GM18858 (cell line): ENCODE measurements around the gene CHMP2A.
A peak's percentile ranks its signal among the peaks of the same experiment; 100 is the strongest.

Source experiments
- ATAC-seq: cut with Tn5 transposase; IDR thresholded peaks from one replicate; pipeline ENCODE4 v1.9.1; 2021; ENCODE audit not compliant: unreplicated experiment

Gene CHMP2A

GRCh38 chr19:58570770-58571574 is 16.1 kb upstream of the CHMP2A start:
- no peak for ATAC-seq

DNA sequence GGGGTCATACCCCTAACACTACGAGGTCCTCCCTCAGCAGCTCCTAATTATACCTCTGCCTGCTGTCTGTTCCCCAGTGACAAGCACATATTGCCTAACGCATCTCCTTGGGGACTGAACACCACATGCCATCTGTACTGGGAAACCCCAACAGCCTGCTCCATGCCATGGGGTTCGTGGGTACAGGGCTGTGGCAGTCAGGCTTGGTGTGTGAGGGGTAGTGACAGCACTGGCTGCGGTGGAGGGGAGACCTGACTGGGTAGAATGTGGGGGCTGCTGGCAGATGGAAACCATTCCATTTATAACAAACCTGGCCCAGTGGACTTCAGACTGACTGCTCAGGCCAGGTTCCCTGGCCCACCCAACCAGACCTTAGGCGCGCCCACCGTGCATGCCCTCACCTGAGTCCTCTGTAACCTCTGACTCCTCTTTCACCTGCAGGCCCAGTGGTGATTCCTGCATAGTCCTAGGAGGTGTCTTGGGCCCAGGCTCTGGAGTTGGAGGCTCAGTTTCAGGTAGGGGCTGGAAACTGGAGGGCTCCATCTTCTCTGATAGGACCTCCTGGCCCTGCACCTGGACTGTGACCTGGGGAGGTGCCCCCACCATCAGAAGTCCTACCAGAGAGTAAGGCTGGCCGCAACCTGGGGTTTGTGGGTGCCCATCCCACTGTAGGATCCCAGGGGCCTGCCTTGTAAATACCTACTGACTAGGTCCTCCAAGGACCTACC is 15.2 kb upstream of the CHMP2A start:
- no peak for ATAC-seq

DNA sequence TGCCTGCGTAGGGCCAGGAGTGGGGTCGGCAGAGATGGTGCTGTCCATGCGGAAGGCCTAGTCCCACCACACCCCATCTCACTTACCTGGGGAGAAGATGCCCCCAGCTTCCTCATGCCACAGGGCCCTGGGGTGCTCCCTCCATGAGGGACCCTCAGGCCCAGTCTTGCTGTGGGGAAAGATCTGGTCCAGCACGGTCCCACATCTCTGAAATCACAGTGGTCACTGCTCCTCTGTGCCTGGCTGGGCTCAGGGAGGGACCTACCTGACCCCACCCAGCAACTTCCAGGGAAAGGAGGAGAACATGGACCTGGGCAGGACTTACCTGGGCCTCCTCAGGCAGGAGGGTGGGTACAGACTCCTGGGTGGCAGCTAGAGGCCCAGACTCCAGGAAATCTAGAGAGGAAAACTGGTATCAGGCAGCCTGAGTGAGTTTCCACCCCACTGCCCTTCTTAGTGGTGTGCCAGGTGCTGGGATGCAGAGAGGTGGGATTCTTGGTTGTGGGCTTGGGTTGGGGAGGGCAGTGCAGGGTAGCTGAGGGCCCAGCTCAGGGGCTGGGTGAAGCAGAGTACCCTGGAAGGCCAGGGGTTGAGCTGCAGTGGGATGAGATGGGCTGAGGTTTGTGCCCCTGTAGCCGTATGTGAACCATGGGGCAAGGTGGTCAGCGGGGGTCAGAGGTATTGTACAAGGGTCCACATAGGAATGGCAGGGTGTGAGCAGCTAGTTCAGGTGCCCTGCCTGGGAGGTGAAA is 14.5 kb upstream of the CHMP2A start:
- no peak for ATAC-seq

GRCh38 chr19:58568453-58569130 is 13.7 kb upstream of the CHMP2A start:
- ATAC-seq, result no peak

DNA sequence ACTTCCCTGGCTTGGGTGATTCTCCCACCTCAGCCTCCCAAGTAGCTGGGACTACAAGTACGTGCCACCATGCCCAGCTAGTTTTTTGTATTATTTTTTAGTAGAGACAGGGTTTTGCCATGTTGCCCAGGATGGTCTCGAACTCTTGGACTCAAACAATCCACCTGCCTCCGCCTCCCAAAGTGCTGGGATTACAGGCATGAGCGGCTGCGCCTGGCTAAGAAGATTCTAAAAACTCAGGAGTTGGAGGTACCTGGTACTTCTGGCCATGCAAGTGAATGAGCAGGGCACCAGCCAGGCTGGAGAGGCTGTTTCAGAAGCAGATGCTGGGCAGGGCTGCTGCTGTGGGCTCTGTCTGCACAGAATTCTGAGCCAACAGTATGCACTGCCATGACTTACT is 12.1 kb upstream of the CHMP2A start:
- ATAC-seq, result no peak

DNA sequence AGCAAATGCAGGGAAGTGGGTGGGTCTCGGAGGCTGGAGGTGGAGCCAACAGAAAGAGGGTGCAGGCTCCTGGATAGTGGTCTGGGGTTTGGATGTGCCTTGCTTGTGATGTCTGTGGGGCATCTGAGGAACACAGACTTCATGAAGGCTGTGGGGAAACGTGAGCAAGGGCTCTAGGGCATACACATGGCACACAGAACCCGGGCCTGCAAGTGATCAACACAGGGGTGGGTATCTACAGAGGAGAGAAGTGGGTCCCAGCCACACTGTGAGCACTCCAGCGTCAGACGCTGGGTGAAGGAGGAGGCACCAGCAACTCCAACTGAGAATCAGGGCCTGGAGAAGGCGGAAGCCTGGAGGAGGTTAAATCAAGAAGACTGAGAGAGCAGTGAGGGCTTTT is 8.9 kb upstream of the CHMP2A start:
- ATAC-seq, result no peak

GRCh38 chr19:58563034-58563573 is 8.2 kb upstream of the CHMP2A start:
- ATAC-seq, result no peak

DNA sequence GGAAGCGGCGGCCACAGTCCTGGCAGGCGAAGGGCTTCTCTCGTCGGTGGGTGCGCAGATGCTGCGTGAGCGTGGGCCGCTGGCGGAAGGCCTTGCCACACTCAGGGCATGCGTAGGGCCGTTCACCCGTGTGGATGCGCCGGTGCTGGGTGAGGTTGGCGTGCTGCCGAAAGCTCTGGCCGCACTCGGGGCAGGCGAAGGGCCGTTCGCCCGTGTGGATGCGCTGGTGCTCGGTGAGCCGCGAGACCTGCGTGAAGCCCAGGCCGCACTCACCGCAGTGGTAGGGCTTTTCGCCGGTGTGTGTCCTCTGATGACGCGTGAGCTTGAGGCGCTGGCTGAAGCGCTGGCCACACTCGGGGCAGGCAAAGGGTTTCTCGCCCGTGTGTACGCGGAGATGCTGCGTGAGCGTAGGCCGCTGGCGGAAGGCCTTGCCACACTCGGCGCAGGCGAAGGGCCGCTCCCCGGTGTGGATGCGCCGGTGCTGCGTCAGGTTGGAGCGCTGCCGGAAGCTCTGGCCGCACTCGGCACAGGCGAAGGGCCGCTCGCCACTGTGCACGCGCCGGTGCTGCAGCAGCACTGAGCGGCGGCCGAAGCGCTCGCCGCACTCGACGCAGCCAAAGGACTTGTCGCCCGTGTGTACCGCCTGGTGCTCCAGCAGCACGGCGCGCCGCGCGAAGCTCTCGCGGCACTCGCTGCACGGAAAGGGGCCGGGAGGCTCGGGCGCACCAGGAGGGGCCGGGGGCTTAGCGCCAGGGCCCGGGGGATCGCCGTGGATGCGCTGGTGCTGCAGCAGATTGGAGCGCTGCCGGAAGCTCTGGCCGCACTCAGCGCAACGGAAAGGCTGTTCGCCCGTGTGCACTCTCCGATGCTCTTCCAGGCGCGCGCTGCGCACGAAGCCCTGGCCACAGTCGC is 7.5 kb upstream of the CHMP2A start:
- ATAC-seq, result no peak

DNA sequence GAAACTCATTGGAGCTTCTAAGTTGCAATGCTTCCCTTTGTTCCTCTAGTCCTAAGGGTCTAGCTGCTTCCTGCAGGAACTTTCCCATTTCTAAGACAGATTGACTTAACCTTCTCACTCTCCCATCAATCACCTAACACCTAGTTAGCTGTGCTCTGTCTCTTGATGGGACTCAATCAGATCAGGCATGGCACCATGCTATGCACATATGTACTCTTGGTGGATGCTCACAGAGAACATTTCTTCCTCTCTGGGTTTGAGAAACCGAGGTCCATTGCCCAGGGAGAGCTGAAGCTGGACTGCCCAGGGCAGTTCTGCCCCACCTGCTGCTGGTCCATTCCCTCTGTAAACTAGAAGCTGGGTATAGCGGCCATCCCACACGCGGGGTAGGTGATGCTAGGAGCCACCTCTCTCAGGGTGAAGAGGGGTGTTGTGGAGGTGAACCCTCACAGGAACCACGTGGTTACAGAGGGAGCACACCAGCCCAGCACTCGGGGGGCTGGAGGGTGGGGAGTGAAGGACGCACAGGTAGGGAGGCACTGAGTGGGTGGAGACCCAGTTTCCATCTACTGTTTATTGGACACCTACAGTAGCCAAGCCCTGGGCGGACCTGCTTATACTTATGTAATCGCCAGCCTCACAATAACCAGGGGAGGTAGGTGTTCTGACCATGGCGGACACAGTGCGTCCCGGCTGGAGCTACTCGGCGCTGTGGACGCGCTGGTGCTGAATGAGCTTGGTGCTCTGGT is 6.6 kb upstream of the CHMP2A start:
- no peak for ATAC-seq

DNA sequence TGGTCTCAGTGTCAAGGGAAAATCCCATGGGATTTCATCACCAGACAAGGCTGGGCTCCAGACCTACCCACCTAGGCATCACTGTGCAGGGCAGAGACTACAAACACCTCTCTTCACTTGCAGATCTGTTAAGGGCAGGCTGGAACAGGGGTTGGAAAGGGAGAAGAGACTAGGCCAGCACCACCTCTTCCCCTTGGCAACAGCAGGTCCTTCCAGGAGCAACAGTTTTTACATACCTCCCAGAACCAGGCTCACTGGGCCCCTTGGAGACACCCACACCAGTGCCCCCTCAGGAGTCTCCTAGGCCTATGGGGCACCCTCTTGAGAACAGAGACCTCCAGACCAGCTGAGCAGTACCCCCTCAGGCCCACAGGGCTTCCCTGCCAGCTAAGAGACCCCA is 6.0 kb upstream of the CHMP2A start:
- ATAC-seq, result no peak

GRCh38 chr19:58560007-58560887 is 5.3 kb upstream of the CHMP2A start:
- ATAC-seq, result no peak

GRCh38 chr19:58559275-58560006 is 4.5 kb upstream of the CHMP2A start:
- ATAC-seq, result no peak

GRCh38 chr19:58558623-58559274 is 3.8 kb upstream of the CHMP2A start:
- peak; percentile 39 for ATAC-seq

- ATAC-seq, result peak; percentile 1
These were observed 3.2 kb upstream of the CHMP2A start, which contains the start of gene UBE2M for GRCh38 chr19:58558066-58558622. UBE2M (minus strand) TSS chr19:58558611; CDS start chr19:58558381, 230 bp downstream.

GRCh38 chr19:58557221-58558065 is 2.5 kb upstream of the CHMP2A start:
- ATAC-seq, result no peak
